ENCODE results near the gene CYP17A1.

Gene CYP17A1

GRCh38 chr10:102813017-102813541, 24.1 kb downstream of the CYP17A1 start:
- H3K27me3 ChIP-seq (replicated peaks in 2 of 5; ENCODE audit: control insufficient read depth in 4 of 5, insufficient read depth in 5 of 5, low read length in 4 of 5): no peaks in the 10 kb centered on the region
- ChIA-PET CTCF (interaction anchor here (1.0 to 2.4 kb wide), 13 partner anchors 8 to 72 kb away, joined by 3 to 8 read pairs (median 4); partner anchors contain the start of gene WBP1L), POLR2A (interaction anchor here (0.6 to 1.2 kb wide), 3 partner anchors 37 to 68 kb away, joined by 3 read pairs; no protein-coding TSS in a partner anchor)
- WGBS (ENCODE audit: insufficient coverage): 92% methylated on average over 16 of the region's 17 CpGs
- no peak for DNase-seq
- peaks cover 9 to 65% (median 29%) of the 10 kb centered on the region in 4 experiments for H3K4me1 ChIP-seq (ENCODE audit: control extremely low read depth in 1 of 4, control insufficient read depth in 4 of 4, insufficient read depth in 4 of 4, low read length in 3 of 4)
- H3K27ac ChIP-seq (ENCODE audit: insufficient read depth in 1 of 2, low read depth in 1 of 2, low read length in 2 of 2, poor library complexity in 1 of 2, severe bottlenecking in 2 of 2): no peak overlapping the region
- H3K36me3 ChIP-seq (ENCODE audit: control insufficient read depth in 4 of 4, insufficient read depth in 4 of 4, low read length in 3 of 4): peaks cover 2 to 45% (median 36%) of the 10 kb centered on the region in 4 experiments
- no peak overlapping the region for H3K4me3 ChIP-seq (ENCODE audit: control insufficient read depth in 1 of 7, extremely low read depth in 1 of 7, insufficient read depth in 4 of 7, low read depth in 2 of 7, low read length in 6 of 7)
- H3K9me3 ChIP-seq (ENCODE audit: control extremely low read depth in 1 of 5, control insufficient read depth in 4 of 5, insufficient read depth in 2 of 5, low read depth in 1 of 5, low read length in 4 of 5): no peaks in the 10 kb centered on the region

- no peaks in the 10 kb centered on the region for H3K27me3 ChIP-seq (replicated peaks in 2 of 5; ENCODE audit: control insufficient read depth in 4 of 5, insufficient read depth in 5 of 5, low read length in 4 of 5)
- peak; percentile 62 to 90 (median 89) for DNase-seq
- H3K9me3 ChIP-seq (ENCODE audit: control extremely low read depth in 1 of 5, control insufficient read depth in 4 of 5, insufficient read depth in 2 of 5, low read depth in 1 of 5, low read length in 4 of 5): no peaks in the 10 kb centered on the region
- H3K4me1 ChIP-seq (ENCODE audit: control extremely low read depth in 1 of 4, control insufficient read depth in 4 of 4, insufficient read depth in 4 of 4, low read length in 3 of 4): peaks cover 9 to 65% (median 29%) of the 10 kb centered on the region in 4 experiments
- ChIA-PET CTCF (interaction anchor here (0.7 to 2.4 kb wide), 16 partner anchors 9 to 73 kb away, joined by 3 to 8 read pairs (median 4); partner anchors contain the start of gene WBP1L), POLR2A (interaction anchor here (0.6 to 1.2 kb wide), 3 partner anchors 36 to 67 kb away, joined by 3 read pairs; no protein-coding TSS in a partner anchor)
- no peak overlapping the region for H3K27ac ChIP-seq (ENCODE audit: insufficient read depth in 1 of 2, low read depth in 1 of 2, low read length in 2 of 2, poor library complexity in 1 of 2, severe bottlenecking in 2 of 2)
- peaks cover 2 to 45% (median 36%) of the 10 kb centered on the region in 4 experiments for H3K36me3 ChIP-seq (ENCODE audit: control insufficient read depth in 4 of 4, insufficient read depth in 4 of 4, low read length in 3 of 4)
- WGBS (ENCODE audit: insufficient coverage): 51% methylated on average over 7 of the region's 9 CpGs
- peak overlapping the region in 2 of 7 experiments; percentile 14 to 37 for H3K4me3 ChIP-seq (ENCODE audit: control insufficient read depth in 1 of 7, extremely low read depth in 1 of 7, insufficient read depth in 4 of 7, low read depth in 2 of 7, low read length in 6 of 7)
Measured at GRCh38 chr10:102812231-102812876, 24.9 kb downstream of the CYP17A1 start.

- H3K9me3 ChIP-seq (ENCODE audit: control extremely low read depth in 1 of 5, control insufficient read depth in 4 of 5, insufficient read depth in 2 of 5, low read depth in 1 of 5, low read length in 4 of 5): no peaks in the 10 kb centered on the region
- no peak overlapping the region for H3K27ac ChIP-seq (ENCODE audit: insufficient read depth in 1 of 2, low read depth in 1 of 2, low read length in 2 of 2, poor library complexity in 1 of 2, severe bottlenecking in 2 of 2)
- 96% methylated on average over 2 of the region's 3 CpGs for WGBS (ENCODE audit: insufficient coverage)
- ChIA-PET POLR2A (no interaction called here), CTCF (interaction anchor here (0.7 to 1.9 kb wide), 6 partner anchors 10 to 258 kb away, joined by 3 to 7 read pairs (median 3); no protein-coding TSS in a partner anchor)
- H3K4me3 ChIP-seq (ENCODE audit: control insufficient read depth in 1 of 7, extremely low read depth in 1 of 7, insufficient read depth in 4 of 7, low read depth in 2 of 7, low read length in 6 of 7): no peak overlapping the region
- no peak for DNase-seq
- no peaks in the 10 kb centered on the region for H3K27me3 ChIP-seq (replicated peaks in 2 of 5; ENCODE audit: control insufficient read depth in 4 of 5, insufficient read depth in 5 of 5, low read length in 4 of 5)
- peaks cover 2 to 45% (median 38%) of the 10 kb centered on the region in 4 experiments for H3K36me3 ChIP-seq (ENCODE audit: control insufficient read depth in 4 of 4, insufficient read depth in 4 of 4, low read length in 3 of 4)
- H3K4me1 ChIP-seq (ENCODE audit: control extremely low read depth in 1 of 4, control insufficient read depth in 4 of 4, insufficient read depth in 4 of 4, low read length in 3 of 4): peaks cover 9 to 59% (median 27%) of the 10 kb centered on the region in 4 experiments
Measured at GRCh38 chr10:102811346-102811745, 25.9 kb downstream of the CYP17A1 start.

- Histone ChIP-seq H3K36me3 (ENCODE audit: control insufficient read depth in 4 of 4, insufficient read depth in 4 of 4, low read length in 3 of 4) (peaks cover 1 to 35% (median 24%) of the 10 kb centered on the region in 4 experiments), H3K4me1 (ENCODE audit: control extremely low read depth in 1 of 4, control insufficient read depth in 4 of 4, insufficient read depth in 4 of 4, low read length in 3 of 4) (peaks cover 7 to 30% (median 13%) of the 10 kb centered on the region in 4 experiments), H3K4me3 (ENCODE audit: control insufficient read depth in 1 of 7, extremely low read depth in 1 of 7, insufficient read depth in 4 of 7, low read depth in 2 of 7, low read length in 6 of 7) (no peak overlapping the region), H3K27ac (ENCODE audit: insufficient read depth in 1 of 2, low read depth in 1 of 2, low read length in 2 of 2, poor library complexity in 1 of 2, severe bottlenecking in 2 of 2) (no peak overlapping the region), H3K9me3 (ENCODE audit: control extremely low read depth in 1 of 5, control insufficient read depth in 4 of 5, insufficient read depth in 2 of 5, low read depth in 1 of 5, low read length in 4 of 5) (no peaks in the 10 kb centered on the region), H3K27me3 (replicated peaks in 2 of 5; ENCODE audit: control insufficient read depth in 4 of 5, insufficient read depth in 5 of 5, low read length in 4 of 5) (no peaks in the 10 kb centered on the region)
- ChIA-PET POLR2A (no interaction called here), CTCF (interaction anchor here (1.1 kb wide), 1 partner anchor 53 kb away, joined by 3 read pairs; no protein-coding TSS in a partner anchor)
- no peak for DNase-seq
- WGBS (ENCODE audit: insufficient coverage): 100% methylated on average over 2 of the region's 4 CpGs
Measured at GRCh38 chr10:102808380-102808779, 28.8 kb downstream of the CYP17A1 start.

- 100% methylated on average over 1 of the region's 2 CpGs for WGBS (ENCODE audit: insufficient coverage)
- no peaks in the 10 kb centered on the region for H3K27me3 ChIP-seq (replicated peaks in 2 of 5; ENCODE audit: control insufficient read depth in 4 of 5, insufficient read depth in 5 of 5, low read length in 4 of 5)
- no peaks in the 10 kb centered on the region for H3K9me3 ChIP-seq (ENCODE audit: control extremely low read depth in 1 of 5, control insufficient read depth in 4 of 5, insufficient read depth in 2 of 5, low read depth in 1 of 5, low read length in 4 of 5)
- ChIA-PET POLR2A (no interaction called here), CTCF (interaction anchor here (1.0 kb wide), 1 partner anchor 10 kb away, joined by 3 read pairs; no protein-coding TSS in a partner anchor)
- H3K27ac ChIP-seq (ENCODE audit: insufficient read depth in 1 of 2, low read depth in 1 of 2, low read length in 2 of 2, poor library complexity in 1 of 2, severe bottlenecking in 2 of 2): no peak overlapping the region
- H3K4me3 ChIP-seq (ENCODE audit: control insufficient read depth in 1 of 7, extremely low read depth in 1 of 7, insufficient read depth in 4 of 7, low read depth in 2 of 7, low read length in 6 of 7): no peak overlapping the region
- H3K4me1 ChIP-seq (ENCODE audit: control extremely low read depth in 1 of 4, control insufficient read depth in 4 of 4, insufficient read depth in 4 of 4, low read length in 3 of 4): peaks cover 0 to 23% (median 11%) of the 10 kb centered on the region in 4 experiments
- no peak for DNase-seq
- peaks cover 8 to 36% (median 30%) of the 10 kb centered on the region in 4 experiments for H3K36me3 ChIP-seq (ENCODE audit: control insufficient read depth in 4 of 4, insufficient read depth in 4 of 4, low read length in 3 of 4)
Measured at GRCh38 chr10:102804382-102805055, 32.7 kb downstream of the CYP17A1 start.

- CTCF ChIA-PET: interaction anchor here (1.1 to 2.0 kb wide), 2 partner anchors 10 to 17 kb away, joined by 4 to 8 read pairs; no protein-coding TSS in a partner anchor
- 87% methylated on average over 5 of the region's 6 CpGs for WGBS (ENCODE audit: insufficient coverage)
- Histone ChIP-seq H3K4me3 (ENCODE audit: control insufficient read depth in 1 of 7, extremely low read depth in 1 of 7, insufficient read depth in 4 of 7, low read depth in 2 of 7, low read length in 6 of 7) (no peak overlapping the region), H3K36me3 (ENCODE audit: control insufficient read depth in 4 of 4, insufficient read depth in 4 of 4, low read length in 3 of 4) (peaks cover 17 to 49% (median 39%) of the 10 kb centered on the region in 4 experiments), H3K27me3 (replicated peaks in 2 of 5; ENCODE audit: control insufficient read depth in 4 of 5, insufficient read depth in 5 of 5, low read length in 4 of 5) (no peaks in the 10 kb centered on the region), H3K27ac (ENCODE audit: insufficient read depth in 1 of 2, low read depth in 1 of 2, low read length in 2 of 2, poor library complexity in 1 of 2, severe bottlenecking in 2 of 2) (no peak overlapping the region), H3K4me1 (ENCODE audit: control extremely low read depth in 1 of 4, control insufficient read depth in 4 of 4, insufficient read depth in 4 of 4, low read length in 3 of 4) (peaks cover 0 to 20% (median 11%) of the 10 kb centered on the region in 4 experiments), H3K9me3 (ENCODE audit: control extremely low read depth in 1 of 5, control insufficient read depth in 4 of 5, insufficient read depth in 2 of 5, low read depth in 1 of 5, low read length in 4 of 5) (no peaks in the 10 kb centered on the region)
- DNase-seq: no peak
- POLR2A ChIA-PET: no interaction called here
Measured at GRCh38 chr10:102802920-102803534, 34.2 kb downstream of the CYP17A1 start.
